ENCODE results near the gene GLRA1.
"Not testable (repeated sequence)": the region's sequence is repeated elsewhere in the genome, so short reads cannot be mapped to it uniquely, and the experiment has no call there.

Gene GLRA1

DNA sequence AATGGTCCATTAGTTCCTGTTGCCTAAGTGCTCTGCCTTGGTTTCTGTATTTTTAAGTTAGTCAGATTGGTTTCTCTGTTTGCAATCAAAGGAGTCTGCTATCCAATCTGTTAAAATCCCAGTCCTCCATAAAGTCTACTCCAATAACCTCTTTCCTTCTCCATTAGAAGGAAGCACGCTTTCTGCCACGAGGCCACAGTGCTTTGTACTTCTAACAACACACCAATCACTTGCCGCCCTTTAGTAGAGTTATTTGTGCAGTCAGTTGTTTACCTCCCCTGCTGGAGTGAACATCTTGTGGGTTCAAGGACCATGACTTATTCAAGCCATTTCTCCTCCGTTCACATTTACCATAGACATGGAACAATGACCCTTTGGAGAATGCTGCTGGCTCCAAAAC is 69.0 kb downstream of the GLRA1 start:
- H3K27ac ChIP-seq, result no peak overlapping the region
- TF ChIP-seq ZFX (IDR thresholded peaks at IDR 0.05), result no peak
- TF ChIP-seq, protein P1, sequence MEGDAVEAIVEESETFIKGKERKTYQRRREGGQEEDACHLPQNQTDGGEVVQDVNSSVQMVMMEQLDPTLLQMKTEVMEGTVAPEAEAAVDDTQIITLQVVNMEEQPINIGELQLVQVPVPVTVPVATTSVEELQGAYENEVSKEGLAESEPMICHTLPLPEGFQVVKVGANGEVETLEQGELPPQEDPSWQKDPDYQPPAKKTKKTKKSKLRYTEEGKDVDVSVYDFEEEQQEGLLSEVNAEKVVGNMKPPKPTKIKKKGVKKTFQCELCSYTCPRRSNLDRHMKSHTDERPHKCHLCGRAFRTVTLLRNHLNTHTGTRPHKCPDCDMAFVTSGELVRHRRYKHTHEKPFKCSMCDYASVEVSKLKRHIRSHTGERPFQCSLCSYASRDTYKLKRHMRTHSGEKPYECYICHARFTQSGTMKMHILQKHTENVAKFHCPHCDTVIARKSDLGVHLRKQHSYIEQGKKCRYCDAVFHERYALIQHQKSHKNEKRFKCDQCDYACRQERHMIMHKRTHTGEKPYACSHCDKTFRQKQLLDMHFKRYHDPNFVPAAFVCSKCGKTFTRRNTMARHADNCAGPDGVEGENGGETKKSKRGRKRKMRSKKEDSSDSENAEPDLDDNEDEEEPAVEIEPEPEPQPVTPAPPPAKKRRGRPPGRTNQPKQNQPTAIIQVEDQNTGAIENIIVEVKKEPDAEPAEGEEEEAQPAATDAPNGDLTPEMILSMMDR (conservative IDR thresholded peaks at IDR 0.05), result no peak

DNA sequence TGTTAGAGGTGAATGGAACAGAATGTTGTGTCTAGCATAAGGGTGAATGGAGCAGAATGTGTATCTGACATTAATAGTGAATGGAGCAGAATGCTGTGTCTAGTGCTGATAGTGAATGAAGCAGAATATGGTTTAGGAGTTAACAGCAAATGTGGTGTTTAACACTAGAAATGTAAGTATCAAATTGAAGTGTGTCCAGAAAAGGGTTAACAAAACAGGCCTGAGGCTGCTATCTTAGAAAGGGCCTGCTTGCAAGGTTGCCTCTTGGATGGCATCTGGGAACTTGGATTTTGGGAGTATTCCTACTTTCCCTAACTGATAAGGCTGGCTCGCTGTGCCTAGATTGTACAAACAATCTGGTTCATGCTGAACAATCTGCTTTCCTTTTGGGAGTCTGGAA is 76.8 kb downstream of the GLRA1 start:
- peak overlapping the region; percentile 15; the same call in 1 of the 2 replicates for H3K27ac ChIP-seq
- TF ChIP-seq, protein P1 (conservative IDR thresholded peaks at IDR 0.05), result no peak
- TF ChIP-seq ZFX (IDR thresholded peaks at IDR 0.05), result no peak

DNA sequence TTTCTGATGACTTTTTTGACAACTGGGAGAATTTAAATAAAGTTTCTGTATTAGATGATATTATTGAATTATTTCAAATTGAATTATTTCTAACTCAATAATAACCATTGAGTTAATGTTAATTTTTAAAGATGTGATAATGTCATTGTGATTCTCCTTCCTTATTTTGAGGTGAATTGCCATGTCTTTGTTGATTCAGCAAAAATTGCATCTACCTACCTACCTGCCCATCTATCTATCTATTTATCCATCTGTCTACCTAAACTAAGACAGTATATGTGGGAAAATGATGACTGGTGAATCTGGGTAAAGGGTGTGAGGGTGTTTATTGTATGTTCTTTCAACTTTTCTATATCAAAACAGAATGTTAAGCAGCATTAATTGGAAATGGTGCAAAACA is 77.9 kb downstream of the GLRA1 start:
- no peak overlapping the region for H3K27ac ChIP-seq
- no peak for TF ChIP-seq ZFX (IDR thresholded peaks at IDR 0.05)
- TF ChIP-seq, protein P1 (conservative IDR thresholded peaks at IDR 0.05), result no peak

DNA sequence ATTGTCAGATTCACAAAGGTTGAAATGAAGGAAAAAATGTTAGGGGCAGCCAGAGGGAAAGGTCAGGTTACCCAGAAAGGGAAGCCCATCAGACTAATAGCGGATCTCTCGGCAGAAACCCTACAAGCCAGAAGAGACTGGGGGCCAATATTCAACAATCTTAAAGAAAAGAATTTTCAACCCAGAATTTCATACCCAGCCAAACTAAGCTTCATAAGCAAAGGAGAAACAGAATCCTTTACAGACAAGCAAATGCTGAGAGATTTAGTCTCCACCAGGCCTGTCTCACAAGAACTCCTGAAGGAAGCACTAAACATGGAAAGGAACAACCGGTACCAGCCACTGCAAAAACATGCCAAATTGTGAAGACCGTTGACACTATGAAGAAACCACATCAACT is 91.8 kb downstream of the GLRA1 start:
- not testable (repeated sequence) for H3K27ac ChIP-seq

DNA sequence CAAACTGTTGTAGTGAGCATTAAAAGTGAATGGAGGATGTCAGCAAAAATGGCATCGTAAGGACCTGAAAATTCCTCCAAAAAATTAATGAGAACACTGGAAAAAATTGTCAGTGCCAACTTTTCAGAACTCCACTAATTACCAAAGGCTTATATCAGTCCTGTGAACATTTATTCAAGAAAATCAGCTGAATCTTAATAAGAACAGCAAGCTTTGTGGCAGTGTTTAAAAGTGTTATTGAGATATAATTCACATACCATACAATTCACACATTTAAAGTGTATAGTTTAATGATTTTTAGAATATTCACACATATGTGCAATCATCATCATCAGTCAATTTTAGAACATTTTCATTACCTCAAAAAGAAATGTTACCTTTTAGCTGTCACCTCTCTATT is 95.3 kb downstream of the GLRA1 start:
- TF ChIP-seq, protein P1 (conservative IDR thresholded peaks at IDR 0.05), result no peak
- no peak for TF ChIP-seq ZFX (IDR thresholded peaks at IDR 0.05)
- H3K27ac ChIP-seq, result no peak overlapping the region

DNA sequence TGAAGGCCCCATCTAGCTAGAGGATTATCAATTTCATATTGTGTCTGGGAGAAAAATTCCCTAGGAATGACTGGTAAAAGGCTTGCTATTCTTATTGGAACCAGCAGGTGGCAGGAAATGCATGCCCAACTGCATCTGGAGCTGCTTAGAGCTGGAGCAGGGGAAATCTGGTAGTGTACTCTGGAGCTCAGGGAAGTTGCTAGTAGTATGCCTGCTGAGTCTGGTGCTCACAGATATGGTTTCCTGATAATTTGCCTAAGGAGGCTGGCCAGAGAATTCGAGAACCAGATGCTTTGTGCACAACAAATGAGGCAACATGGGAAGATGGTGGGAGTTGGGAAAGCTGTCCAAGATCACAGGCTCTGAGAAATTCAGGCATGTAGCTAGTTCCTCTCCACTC is 99.2 kb downstream of the GLRA1 start:
- TF ChIP-seq, protein P1 (conservative IDR thresholded peaks at IDR 0.05), result peak; percentile 92
- TF ChIP-seq ZFX (IDR thresholded peaks at IDR 0.05), result no peak
- H3K27ac ChIP-seq, result no peak overlapping the region

DNA sequence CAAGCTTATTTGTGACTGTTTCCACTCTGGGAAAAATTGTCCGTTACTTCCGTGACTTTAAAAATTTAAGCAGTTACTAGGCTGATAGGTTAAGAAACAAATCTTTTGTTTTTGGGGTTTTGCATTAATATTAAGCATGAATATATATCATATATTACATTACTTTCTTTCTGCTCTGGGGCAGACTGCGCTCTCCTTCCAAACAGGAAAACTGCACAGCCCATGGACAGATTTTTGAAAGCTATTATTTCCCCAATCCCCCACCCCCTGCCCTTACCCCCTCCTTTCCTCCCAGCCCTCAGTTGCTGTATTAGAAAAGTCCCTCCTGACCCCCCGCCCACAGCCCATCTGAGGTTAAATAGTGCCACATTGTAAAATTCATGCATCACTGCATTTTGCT is 102.5 kb downstream of the GLRA1 start:
- TF ChIP-seq, protein P1 (conservative IDR thresholded peaks at IDR 0.05), result no peak
- no peak for TF ChIP-seq ZFX (IDR thresholded peaks at IDR 0.05)
- no peak overlapping the region for H3K27ac ChIP-seq

DNA sequence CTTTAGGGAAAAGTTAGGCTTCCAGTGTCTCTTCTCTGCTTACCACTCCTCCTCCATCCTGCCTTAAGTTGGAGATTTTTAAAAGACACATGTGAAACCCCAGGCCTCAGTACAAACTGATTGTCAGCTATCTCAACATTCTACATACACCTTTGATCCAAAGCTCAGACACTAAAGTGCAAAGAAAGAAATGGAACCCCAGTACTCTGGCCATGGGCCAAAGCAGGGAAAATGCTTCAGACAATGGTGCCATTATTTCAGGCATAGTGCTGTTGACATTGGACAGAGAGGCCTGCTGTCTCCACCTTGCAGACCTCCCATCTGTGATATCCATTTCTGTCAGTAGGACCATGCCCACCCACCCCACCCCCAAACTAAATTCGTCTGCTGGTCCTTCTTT is 103.7 kb downstream of the GLRA1 start:
- TF ChIP-seq ZFX (IDR thresholded peaks at IDR 0.05), result no peak
- TF ChIP-seq, protein P1 (conservative IDR thresholded peaks at IDR 0.05), result no peak
- H3K27ac ChIP-seq, result no peak overlapping the region
